ENCODE measurements around the gene SRSF4. TPM values are rescaled to one million over a fixed set of nuclear protein-coding genes. Genes with fewer than 3 reads are reported as not detected.

SRSF4 gene
- total and polyA plus RNA-seq, 9 of the 15 experiments (the other 6 are each of a cell fraction or from before 2014, with no cell fraction given), result 15.9 to 132 (median 82.0) TPM

- Histone ChIP-seq H3K36me3 (ENCODE audit: control insufficient read depth, insufficient read depth, low read length) (peaks cover 81% of the 10 kb centered on the region), H3K9me3 (replicated peaks; ENCODE audit: control insufficient read depth, insufficient read depth, low read depth, low read length) (no peaks in the 10 kb centered on the region), H3K9ac (ENCODE audit: insufficient read depth in 1 of 2, low read depth in 2 of 2, low read length in 2 of 2) (no peak overlapping the region), H3K27me3 (ENCODE audit: control insufficient read depth in 2 of 2, insufficient read depth in 2 of 2, low read length in 2 of 2) (no peaks in the 10 kb centered on the region), H4K20me1 (replicated peaks; ENCODE audit: control insufficient read depth, insufficient read depth, low read length) (no peaks in the 10 kb centered on the region), H3K4me1 (replicated peaks in 1 of 2; ENCODE audit: control insufficient read depth in 2 of 2, insufficient read depth in 2 of 2, low read length in 2 of 2) (no peaks in the 10 kb centered on the region), H3K79me2 (ENCODE audit: control insufficient read depth, insufficient read depth, low read length) (peaks cover 3% of the 10 kb centered on the region; the same call in 1 of the 3 replicates), H3K4me2 (ENCODE audit: insufficient read depth, low read length) (no peak overlapping the region), H3K4me3 (no peak overlapping the region), H2AFZ (ENCODE audit: low read depth, low read length) (no peak overlapping the region), H3K9me1 (ENCODE audit: control insufficient read depth, insufficient read depth, low read length) (no peaks in the 10 kb centered on the region), H3K27ac (ENCODE audit: extremely low read depth, low read depth, low read length) (no peak overlapping the region)
- POLR2A ChIA-PET, result interaction anchor here (0.9 to 4.7 kb wide), 4 partner anchors 10 to 15 kb away, joined by 3 to 18 read pairs (median 5); partner anchors contain the start of gene MECR
- ATAC-seq (no peak), DNase-seq (ENCODE audit: extremely low read depth in 1 of 4, low spot score in 3 of 4) (no peak), FAIRE-seq (no peak)
- TF ChIP-seq CBX3 (IDR thresholded peaks at IDR 0.05; ENCODE audit: borderline replicate concordance in 1 of 2, low read length in 2 of 2) (no peak), ATF7 (IDR thresholded peaks at IDR 0.05) (no peak), MBD2 (IDR thresholded peaks at IDR 0.05; ENCODE audit: borderline replicate concordance, low read depth) (no peak), CAMTA2 (CRISPR knock-in tag; conservative IDR thresholded peaks at IDR 0.05) (no peak), E2F6 (IDR thresholded peaks at IDR 0.05; ENCODE audit: borderline replicate concordance in 1 of 2, extremely low read depth in 1 of 2, insufficient read depth in 1 of 2, insufficient read length in 1 of 2, low read depth in 1 of 2, low read length in 1 of 2, poor library complexity in 1 of 2, severe bottlenecking in 1 of 2) (no peak), ZBED1 (IDR thresholded peaks at IDR 0.05) (no peak)
- CTCF ChIA-PET (ENCODE audit: low intra/inter-chr PET ratio), result no interaction called here
- WGBS (ENCODE audit: insufficient coverage, low coverage, missing lambda C conversion rate), result 100% methylated on average over 2 of the region's 2 CpGs
- in situ Hi-C loops (cut with MboI) (no loop called here), intact Hi-C loops (cut with micrococcal nuclease) (no loop called here)
- no TSS peak for BruUV-seq (replicated peaks)
Observed at GRCh38 chr1:29217633-29218032, 35.9 kb upstream of the SRSF4 start.

Measured in K562 (cell line).